Measurements from ENCODE around the gene TSPAN31. TPM values are rescaled to one million over a fixed set of nuclear protein-coding genes. Genes with fewer than 3 reads are reported as not detected.

Gene TSPAN31
- total and polyA plus RNA-seq, 2 of the 8 experiments (the other 6 are each of a cell fraction or from before 2014, with no cell fraction given), result 15.8 to 31.4 TPM

- TF ChIP-seq BACH1 (IDR thresholded peaks at IDR 0.05; ENCODE audit: low read length), result no peak
- TF ChIP-seq KDM5A (IDR thresholded peaks at IDR 0.05; ENCODE audit: low read length), result peak; percentile 88
- TF ChIP-seq KDM4A (IDR thresholded peaks at IDR 0.05; ENCODE audit: low read depth, low read length, severe bottlenecking), result peak; percentile 18
- TF ChIP-seq TCF12 (IDR thresholded peaks at IDR 0.05; ENCODE audit: low read depth, low read length), result peak; percentile 45; the same call in 1 of the 2 replicates
- peak; percentile 69 for TF ChIP-seq CTBP2 (IDR thresholded peaks at IDR 0.05; ENCODE audit: borderline replicate concordance, insufficient read depth, insufficient read length, low read length)
- no peak for TF ChIP-seq NRF1 (IDR thresholded peaks at IDR 0.05; ENCODE audit: low read depth, low read length)
- TF ChIP-seq CEBPB (IDR thresholded peaks at IDR 0.05; ENCODE audit: low read depth, low read length), result no peak
- TF ChIP-seq CHD2 (IDR thresholded peaks at IDR 0.05; ENCODE audit: low read length), result peak; percentile 50; the same call in 1 of the 2 replicates
- TF ChIP-seq CBX8 (IDR thresholded peaks at IDR 0.05; ENCODE audit: borderline replicate concordance, low read depth, low read length), result no peak
- TF ChIP-seq POLR2AphosphoS5 (IDR thresholded peaks at IDR 0.05; ENCODE audit: low read depth, low read length), result peak; percentile 97
- TF ChIP-seq, protein P1, sequence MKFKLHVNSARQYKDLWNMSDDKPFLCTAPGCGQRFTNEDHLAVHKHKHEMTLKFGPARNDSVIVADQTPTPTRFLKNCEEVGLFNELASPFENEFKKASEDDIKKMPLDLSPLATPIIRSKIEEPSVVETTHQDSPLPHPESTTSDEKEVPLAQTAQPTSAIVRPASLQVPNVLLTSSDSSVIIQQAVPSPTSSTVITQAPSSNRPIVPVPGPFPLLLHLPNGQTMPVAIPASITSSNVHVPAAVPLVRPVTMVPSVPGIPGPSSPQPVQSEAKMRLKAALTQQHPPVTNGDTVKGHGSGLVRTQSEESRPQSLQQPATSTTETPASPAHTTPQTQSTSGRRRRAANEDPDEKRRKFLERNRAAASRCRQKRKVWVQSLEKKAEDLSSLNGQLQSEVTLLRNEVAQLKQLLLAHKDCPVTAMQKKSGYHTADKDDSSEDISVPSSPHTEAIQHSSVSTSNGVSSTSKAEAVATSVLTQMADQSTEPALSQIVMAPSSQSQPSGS (IDR thresholded peaks at IDR 0.05; ENCODE audit: low read length), result peak; percentile 98
- TF ChIP-seq JUND (IDR thresholded peaks at IDR 0.05; ENCODE audit: low read length), result 0 out of 2 replicates have a peak, but pooled peaks have one; percentile 72
- TF ChIP-seq KDM1A (IDR thresholded peaks at IDR 0.05; ENCODE audit: borderline replicate concordance, low read length), result no peak
These were observed 27.1 kb downstream of the TSPAN31 start, which contains the start of gene METTL1 (continued) for GRCh38 chr12:57771873-57772428.

Measured in H1 (cell line).